Hematopoietic multipotent progenitor cell treated with erythropoietin and hydrocortisone succinate and interleukin-3 and kit ligand, for 8 days (in vitro differentiated cells): Measurements from ENCODE around the gene C4orf50.
A peak's percentile ranks its signal among the peaks of the same experiment; 100 is the strongest.

Source experiments
- DNase-seq: peaks from one replicate; pipeline ENCODE4 v3.0.0-alpha.2; 2015

C4orf50 gene

GRCh38 chr4:6043188-6043587 is 25.0 kb upstream of the C4orf50 start:
- no peak for DNase-seq

- DNase-seq = no peak
Measured at GRCh38 chr4:6042293-6043063, 24.2 kb upstream of the C4orf50 start.

- no peak for DNase-seq
Measured at GRCh38 chr4:6041800-6042199, 23.6 kb upstream of the C4orf50 start.

- no peak for DNase-seq
Measured at GRCh38 chr4:6038711-6039110, 20.5 kb upstream of the C4orf50 start.

- DNase-seq = no peak
Measured at GRCh38 chr4:6035786-6036185, 17.6 kb upstream of the C4orf50 start.

- DNase-seq = no peak
Measured at GRCh38 chr4:6033381-6033780, 15.2 kb upstream of the C4orf50 start.

GRCh38 chr4:6032249-6033244 is 14.3 kb upstream of the C4orf50 start:
- DNase-seq = peak; percentile 18

- DNase-seq = no peak
Measured at GRCh38 chr4:6031846-6032245, 13.6 kb upstream of the C4orf50 start.

GRCh38 chr4:6030679-6031078 is 12.4 kb upstream of the C4orf50 start:
- DNase-seq = no peak

- DNase-seq = no peak
Measured at GRCh38 chr4:6029254-6029653, 11.0 kb upstream of the C4orf50 start.

GRCh38 chr4:6028168-6028567 is 9.9 kb upstream of the C4orf50 start:
- DNase-seq = no peak

GRCh38 chr4:6027392-6027791 is 9.2 kb upstream of the C4orf50 start:
- no peak for DNase-seq

GRCh38 chr4:6024313-6024960 is 6.2 kb upstream of the C4orf50 start:
- no peak for DNase-seq

- DNase-seq = no peak
Measured at GRCh38 chr4:6023731-6024130, 5.5 kb upstream of the C4orf50 start.

GRCh38 chr4:6022607-6023288 is 4.5 kb upstream of the C4orf50 start:
- DNase-seq = no peak

- DNase-seq = no peak
Measured at GRCh38 chr4:6021831-6022606, 3.8 kb upstream of the C4orf50 start.

GRCh38 chr4:6020613-6021012 is 2.4 kb upstream of the C4orf50 start:
- no peak for DNase-seq

GRCh38 chr4:6019316-6020263 is 1.4 kb upstream of the C4orf50 start:
- DNase-seq = peak; percentile 43

- DNase-seq = no peak
Measured at GRCh38 chr4:6017800-6018199, 431 bp downstream of the C4orf50 start.

GRCh38 chr4:6017030-6017429 is 1.2 kb downstream of the C4orf50 start:
- no peak for DNase-seq

- DNase-seq = no peak
Measured at GRCh38 chr4:6013564-6013963, 4.7 kb downstream of the C4orf50 start.
